Neural cell (in vitro differentiated cells): ENCODE measurements around the gene C1S. TPM values are rescaled to one million over a fixed set of nuclear protein-coding genes. Genes with fewer than 3 reads are reported as not detected.

Source experiments
- H2AFZ ChIP-seq: fragments of 200-600, 300-800 bp; sonication (generic), shearing (Covaris generic); 2 replicates; pipeline ENCODE4 v1.6.0; 2014; ENCODE audit warnings: low read depth, mild to moderate bottlenecking, antibody characterized with exemption, low read length, moderate library complexity
- H3F3A ChIP-seq: fragments of 200-600 bp; shearing (Covaris generic); 2 replicates; pipeline ENCODE4 v1.6.1; 2016; ENCODE audit warnings: mild to moderate bottlenecking, moderate library complexity, mixed read lengths, antibody characterized with exemption, low read length; ENCODE audit not compliant: insufficient read depth, poor library complexity, severe bottlenecking
- H3K27ac ChIP-seq: fragments of 200-600, 300-800 bp; sonication (generic), shearing (Covaris generic); 2 replicates; pipeline ENCODE4 v1.5.1; 2014; ENCODE audit warnings: mild to moderate bottlenecking, low read length, moderate library complexity
- H3K27me3 ChIP-seq: fragments of 300-800, 200-600 bp; sonication (generic), shearing (Covaris generic); 2 replicates; pipeline ENCODE4 v1.6.0; 2014; ENCODE audit warnings: mild to moderate bottlenecking, low read depth, low read length, moderate library complexity; ENCODE audit not compliant: insufficient read depth
- H3K36me3 ChIP-seq: fragments of 300-800, 200-600 bp; sonication (generic), shearing (Covaris generic); 2 replicates; pipeline ENCODE4 v1.5.1; 2014; ENCODE audit warnings: mild to moderate bottlenecking, antibody characterized with exemption, low read length, moderate library complexity; ENCODE audit not compliant: insufficient read depth
- H3K4me2 ChIP-seq: fragments of 300-800, 200-600 bp; sonication (generic), shearing (Covaris generic); 2 replicates; pipeline ENCODE4 v1.6.0; 2014; ENCODE audit warnings: mild to moderate bottlenecking, low read length
- H3K4me3 ChIP-seq: fragments of 300-800, 200-600 bp; sonication (generic), shearing (Covaris generic); 2 replicates; pipeline ENCODE4 v1.5.1; 2014; ENCODE audit warnings: mild to moderate bottlenecking, low read length, moderate library complexity
- H3K79me2 ChIP-seq: fragments of 200-600 bp; shearing (Covaris generic); replicated peaks from 2 replicates; pipeline ENCODE4 v1.6.0; 2014; ENCODE audit warnings: mild to moderate bottlenecking, low read length, moderate library complexity; ENCODE audit not compliant: insufficient read depth
- H3K9ac ChIP-seq: fragments of 300-800, 200-600 bp; sonication (generic), shearing (Covaris generic); 2 replicates; pipeline ENCODE4 v1.6.1; 2016; ENCODE audit warnings: mild to moderate bottlenecking, low read length, mixed read lengths
- H3K9me2 ChIP-seq: fragments of 200-600 bp; shearing (Covaris generic); 2 replicates; pipeline ENCODE4 v1.6.1; 2016; ENCODE audit warnings: mild to moderate bottlenecking, low read length, mixed read lengths; ENCODE audit not compliant: insufficient read depth
- H3K9me3 ChIP-seq: fragments of 200-600, 300-800 bp; sonication (generic), shearing (Covaris generic); 2 replicates; pipeline ENCODE4 v1.6.1; 2016; ENCODE audit warnings: mild to moderate bottlenecking, mixed run types, low read length, moderate library complexity, mixed read lengths
- H4K20me1 ChIP-seq: fragments of 200-600 bp; shearing (Covaris generic); 2 replicates; pipeline ENCODE4 v1.6.1; 2016; ENCODE audit warnings: mild to moderate bottlenecking, mixed run types; ENCODE audit not compliant: insufficient read depth
- CTCF ChIP-seq: fragments of 450-650 bp; IDR thresholded peaks from 2 replicates; pipeline ENCODE4 v1.5.1; 2014; ENCODE audit warnings: antibody characterized with exemption, mild to moderate bottlenecking, moderate library complexity; ENCODE audit not compliant: poor library complexity, severe bottlenecking
- EP300 ChIP-seq: fragments of 450-650 bp; conservative IDR thresholded peaks from 2 replicates; pipeline ENCODE4 v1.6.1; 2014; ENCODE audit warnings: antibody characterized with exemption, mild to moderate bottlenecking, moderate library complexity; ENCODE audit not compliant: poor library complexity, severe bottlenecking
- EZH2 ChIP-seq: fragments of 200-600, 300-800 bp; shearing (Covaris generic), sonication (generic); IDR thresholded peaks from 2 replicates; pipeline ENCODE4 v1.6.1; 2014; ENCODE audit warnings: antibody characterized with exemption, low read length, borderline replicate concordance, mild to moderate bottlenecking; ENCODE audit not compliant: insufficient read depth, poor library complexity, severe bottlenecking
- MXI1 ChIP-seq: fragments of 450-650 bp; conservative IDR thresholded peaks from 2 replicates; pipeline ENCODE4 v1.6.1; 2014; ENCODE audit warnings: antibody characterized with exemption, mild to moderate bottlenecking; ENCODE audit not compliant: poor library complexity, severe bottlenecking
- POLR2AphosphoS5 ChIP-seq: IDR thresholded peaks from 2 replicates; pipeline ENCODE4 v1.6.1; 2012
- RAD21 ChIP-seq: fragments of 450-650 bp; conservative IDR thresholded peaks from 2 replicates; pipeline ENCODE4 v1.6.1; 2014; ENCODE audit warnings: antibody characterized with exemption, mild to moderate bottlenecking, moderate library complexity
- REST ChIP-seq: IDR thresholded peaks from 2 replicates; pipeline ENCODE4 v1.6.1; 2012; ENCODE audit warnings: borderline replicate concordance
- SMC3 ChIP-seq: fragments of 450-650 bp; conservative IDR thresholded peaks from 2 replicates; pipeline ENCODE4 v1.6.1; 2014; ENCODE audit warnings: antibody characterized with exemption, mild to moderate bottlenecking, moderate library complexity; ENCODE audit not compliant: poor library complexity
- TAF1 ChIP-seq: IDR thresholded peaks from 2 replicates; pipeline ENCODE4 v1.6.1; 2012; ENCODE audit warnings: low read depth
- polyA plus RNA-seq: library from polyadenylated mRNA; depleted of rRNA; stranded (reverse); fragments of >200 nt; gene quantifications from 2 replicates; pipeline ENCODE4 v1.2.3, GENCODE V29; 2014

C1S gene
- polyA plus RNA-seq, 1 donor from 2014 or later = 4.9 TPM

GRCh38 chr12:7112041-7112440 lies 51.5 kb downstream of the C1S start:
- H3K79me2 ChIP-seq = no peaks in the 10 kb centered on the region
- TF ChIP-seq TAF1 (no peak), EP300 (no peak), SMC3 (no peak), MXI1 (no peak), CTCF (no peak), EZH2 (no peak), REST (no peak), RAD21 (no peak), POLR2AphosphoS5 (no peak)
- no peaks in the 10 kb centered on the region for H3K9me3 ChIP-seq
- H3K4me3 ChIP-seq = no peak overlapping the region
- H4K20me1 ChIP-seq = no peaks in the 10 kb centered on the region
- no peaks in the 10 kb centered on the region for H3K36me3 ChIP-seq
- no peaks in the 10 kb centered on the region for H3K9me2 ChIP-seq
- no peaks in the 10 kb centered on the region for H3K27me3 ChIP-seq
- H3K4me2 ChIP-seq = no peak overlapping the region
- H2AFZ ChIP-seq = no peak overlapping the region
- H3F3A ChIP-seq = no peaks in the 10 kb centered on the region
- H3K9ac ChIP-seq = peak overlapping the region; percentile 20
- no peak overlapping the region for H3K27ac ChIP-seq

- Histone ChIP-seq H3F3A (no peaks in the 10 kb centered on the region), H3K36me3 (no peaks in the 10 kb centered on the region), H3K9me3 (no peaks in the 10 kb centered on the region), H3K4me3 (no peak overlapping the region), H3K9me2 (no peaks in the 10 kb centered on the region), H3K79me2 (no peaks in the 10 kb centered on the region), H4K20me1 (no peaks in the 10 kb centered on the region), H3K27ac (no peak overlapping the region), H3K27me3 (no peaks in the 10 kb centered on the region), H3K9ac (no peak overlapping the region), H2AFZ (no peak overlapping the region), H3K4me2 (no peak overlapping the region)
- TF ChIP-seq POLR2AphosphoS5 (no peak), EZH2 (no peak), REST (no peak), EP300 (no peak), RAD21 (peak; percentile 77), MXI1 (peak; percentile 2), TAF1 (no peak), SMC3 (peak; percentile 85), CTCF (peak; percentile 86)
These were observed 52.9 kb downstream of the C1S start for GRCh38 chr12:7113389-7113871.
